T-cell (primary cell): Measurements from ENCODE around the gene CCDC14. TPM values are rescaled to one million over a fixed set of nuclear protein-coding genes. Genes with fewer than 3 reads are reported as not detected.
"Not testable (repeated sequence)": the region's sequence is repeated elsewhere in the genome, so short reads cannot be mapped to it uniquely, and the experiment has no call there.

Experiments used
- ATAC-seq, 4 experiments: fragments of 200-7000 bp in 3 of 4; fragments of 150-1000 bp in 1 of 4; cut with Tn5 transposase; replicated peaks in 1 of 4; 1 replicate in 3 of 4; 2 replicates in 1 of 4; pipeline ENCODE4 v1.10.0; 2021; ENCODE audit warnings: moderate library complexity in 3 of 4, mild to moderate bottlenecking in 2 of 4, moderate number of reproducible peaks in 1 of 4
- CTCF ChIA-PET, 2 donors: fragments of 300-600 bp; sonication (Branson Sonifier 250); formaldehyde crosslinking; loops; one replicate each; lab custom pipeline; 2022; ENCODE audit warnings: antibody characterized with exemption in 2 of 2; lab: Charles Lee
- POLR2A ChIA-PET, 2 donors: fragments of 300-600 bp; sonication (Branson Sonifier 250); formaldehyde crosslinking; loops; one replicate each; lab custom pipeline; 2022; ENCODE audit warnings: antibody characterized with exemption in 2 of 2; lab: Charles Lee
- DNase-seq, 35 experiments: peaks; one replicate each; pipeline versions ENCODE4 v3.0.0 to v3.0.0-alpha.2; 2013 to 2023
- H3K27ac ChIP-seq: one replicate; pipeline ENCODE4 v1.5.1; 2013; ENCODE audit warnings: low read length
- H3K27me3 ChIP-seq, 2 experiments: replicated peaks in 1 of 2; 1 replicate in 1 of 2; 2 replicates in 1 of 2; pipeline versions ENCODE4 v1.6.1 to v1.7.0; 2013; ENCODE audit warnings: low read length in 1 of 2, mixed read lengths in 1 of 2; ENCODE audit not compliant: control insufficient read depth in 2 of 2, insufficient read depth in 2 of 2; ENCODE audit errors: extremely low read depth in 1 of 2
- H3K36me3 ChIP-seq, 2 donors: 1 replicate in 1 of 2; 2 replicates in 1 of 2; pipeline versions ENCODE4 v1.6.1 to v1.7.0; 2013; ENCODE audit warnings: low read length in 1 of 2; ENCODE audit not compliant: control insufficient read depth in 2 of 2, insufficient read depth in 1 of 2; ENCODE audit errors: extremely low read depth in 1 of 2
- H3K4me1 ChIP-seq, 2 experiments: 1 replicate in 1 of 2; 2 replicates in 1 of 2; pipeline versions ENCODE4 v1.6.1 to v1.7.0; 2013; ENCODE audit warnings: low read length in 2 of 2, mixed read lengths in 1 of 2; ENCODE audit not compliant: insufficient read depth in 2 of 2, control insufficient read depth in 1 of 2; ENCODE audit errors: extremely low read depth in 1 of 2
- H3K4me3 ChIP-seq, 2 donors: 1 replicate in 1 of 2; 2 replicates in 1 of 2; pipeline versions ENCODE4 v1.5.1 to v1.7.0; 2013; ENCODE audit warnings: mild to moderate bottlenecking in 2 of 2, low read length in 1 of 2, moderate library complexity in 1 of 2; ENCODE audit not compliant: control insufficient read depth in 1 of 2; ENCODE audit errors: extremely low read depth in 1 of 2
- H3K9me3 ChIP-seq: 2 replicates; pipeline ENCODE4 v1.7.0; 2013
- H3K27ac Mint-ChIP-seq, 2 donors: one replicate each; pipeline ENCODE4 v1.8.0; 2020 to 2021; ENCODE audit warnings: mild to moderate bottlenecking in 2 of 2, mixed read lengths in 2 of 2
- H3K27me3 Mint-ChIP-seq, 2 donors: one replicate each; pipeline ENCODE4 v1.8.0; 2021 to 2022; ENCODE audit warnings: mixed read lengths in 2 of 2
- H3K36me3 Mint-ChIP-seq: one replicate; pipeline ENCODE4 v1.8.0; 2021; ENCODE audit warnings: mixed read lengths
- H3K4me1 Mint-ChIP-seq, 3 donors: one replicate each; pipeline ENCODE4 v1.8.0; 2020 to 2022; ENCODE audit warnings: mixed read lengths in 3 of 3, mild to moderate bottlenecking in 1 of 3
- H3K4me3 Mint-ChIP-seq, 3 donors: one replicate each; pipeline ENCODE4 v1.8.0; 2020 to 2022; ENCODE audit warnings: mild to moderate bottlenecking in 3 of 3, mixed read lengths in 3 of 3, moderate library complexity in 3 of 3
- H3K9me3 Mint-ChIP-seq, 3 donors: one replicate each; pipeline ENCODE4 v1.8.0; 2020 to 2022; ENCODE audit warnings: mixed read lengths in 3 of 3
- WGBS: methylation state at CpG from one replicate; pipeline ENCODE4 v1.1.5; 2013; ENCODE audit warnings: missing lambda C conversion rate; ENCODE audit not compliant: insufficient coverage; 5-methylcytosine and 5-hydroxymethylcytosine counted together
- total RNA-seq, 35 experiments: library from RNA in 6 of 35; stranded (reverse) in 6 of 35; fragments of 120-200 nt in 1 of 35; gene quantifications; one replicate each; pipeline versions ENCODE4 v1.2.1 to v1.2.4 and lab custom pipeline; 2013 to 2026

CCDC14 gene
- total RNA-seq, 5 donors from 2014 or later (not counting 1 experiment from before 2014, with no cell fraction given), result 27.0 to 43.9 (median 28.6) TPM

GRCh38 chr3:123997543-123997942 is 36.5 kb upstream of the CCDC14 start:
- Histone ChIP-seq H3K4me1 (no peaks in the 10 kb centered on the region), H3K36me3 (no peaks in the 10 kb centered on the region), H3K27ac (no peak overlapping the region), H3K27me3 (peaks cover 0 to 5% of the 10 kb centered on the region in 2 experiments), H3K4me3 (no peak overlapping the region), H3K9me3 (no peaks in the 10 kb centered on the region)
- Mint-ChIP-seq H3K9me3 (peaks cover 0 to 7% (median 0%) of the 10 kb centered on the region in 3 donors), H3K4me1 (no peaks in the 10 kb centered on the region), H3K27ac (no peak overlapping the region), H3K4me3 (no peak overlapping the region), H3K27me3 (peaks cover 30 to 31% of the 10 kb centered on the region in 2 donors), H3K36me3 (no peaks in the 10 kb centered on the region)
- no peak for ATAC-seq
- 88% methylated on average over 1 of the region's 2 CpGs for WGBS
- ChIA-PET CTCF (no interaction called here), POLR2A (no interaction called here)
- DNase-seq, result no peak

DNA sequence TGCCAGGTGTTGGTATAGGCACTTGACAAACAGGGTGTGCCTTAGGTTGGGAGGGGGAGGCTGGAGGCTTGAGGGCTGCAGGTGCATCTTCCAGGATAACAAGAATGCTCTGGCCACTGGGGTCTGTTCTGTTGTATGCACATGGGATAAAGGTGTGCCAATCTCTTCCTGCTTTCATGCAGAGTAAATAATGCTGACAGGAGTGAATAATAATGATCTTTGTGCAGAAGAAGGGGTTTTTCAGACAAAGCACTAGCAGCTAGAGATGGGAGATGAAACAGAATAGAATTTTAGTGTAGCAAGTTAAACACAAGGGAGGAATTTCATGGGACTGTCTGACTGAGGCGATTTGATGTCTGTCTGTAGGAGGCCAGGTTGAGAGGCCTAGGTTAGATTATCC is 32.8 kb upstream of the CCDC14 start:
- ChIA-PET CTCF (no interaction called here), POLR2A (no interaction called here)
- H3K27me3 Mint-ChIP-seq, result peaks cover 37% of the 10 kb centered on the region in 2 donors
- WGBS, result no CpG with 5 or more reads among the region's 1 CpG
- H3K36me3 ChIP-seq, result no peaks in the 10 kb centered on the region
- no peaks in the 10 kb centered on the region for H3K9me3 ChIP-seq
- peaks cover 0 to 10% of the 10 kb centered on the region in 2 experiments for H3K27me3 ChIP-seq
- H3K4me3 ChIP-seq, result no peak overlapping the region
- ATAC-seq (no peak), DNase-seq (no peak)
- H3K36me3 Mint-ChIP-seq, result no peaks in the 10 kb centered on the region
- H3K9me3 Mint-ChIP-seq, result peaks cover 0 to 4% (median 0%) of the 10 kb centered on the region in 3 donors
- H3K27ac ChIP-seq, result no peak overlapping the region
- no peak overlapping the region for H3K4me3 Mint-ChIP-seq
- no peaks in the 10 kb centered on the region for H3K4me1 ChIP-seq
- H3K4me1 Mint-ChIP-seq, result peaks cover 0 to 2% (median 0%) of the 10 kb centered on the region in 3 donors
- no peak overlapping the region for H3K27ac Mint-ChIP-seq

DNA sequence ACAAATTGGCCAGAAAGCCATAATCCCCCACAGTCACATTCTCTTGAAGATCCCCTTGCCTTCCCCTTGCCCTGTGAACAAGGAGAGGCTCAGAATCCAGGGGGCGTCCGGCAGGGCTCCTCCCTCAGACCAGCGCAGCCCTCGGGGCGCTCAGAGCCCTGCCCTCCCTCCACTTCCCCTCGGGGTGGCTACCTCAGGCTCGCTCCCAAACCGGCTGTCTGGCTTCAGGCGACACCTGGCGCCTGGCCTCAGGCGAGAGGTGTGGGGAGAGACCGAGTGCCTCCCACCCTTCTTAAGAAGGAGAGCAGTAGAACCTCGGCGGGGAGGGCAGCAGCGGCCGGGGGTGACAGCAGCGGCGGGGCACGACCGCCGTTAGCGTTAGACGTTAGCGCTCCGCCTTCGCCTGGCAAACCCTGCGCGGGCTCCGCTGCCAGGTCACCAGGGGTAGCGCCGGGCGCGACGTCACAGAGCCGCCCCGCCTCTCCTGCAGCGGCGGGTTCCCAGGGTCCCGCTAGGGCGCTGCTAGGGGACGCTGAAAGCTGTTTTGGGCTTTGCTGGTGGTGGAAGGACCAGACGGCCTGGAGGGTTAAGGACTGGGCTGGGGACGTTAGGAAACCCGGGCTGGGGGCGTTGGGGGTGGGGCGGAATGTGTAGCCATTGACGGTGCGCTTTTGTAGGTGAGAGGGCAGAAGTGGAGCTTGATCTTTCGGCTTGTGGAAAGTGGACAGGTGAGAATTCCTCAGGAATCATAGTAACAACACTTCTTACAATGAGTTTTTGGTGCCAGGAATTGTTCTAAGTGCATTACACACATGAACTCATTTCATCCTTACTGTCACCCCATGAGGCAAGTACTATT is 30.9 kb upstream of the CCDC14 start, which contains the start of gene ROPN1:
Gene ROPN1 (minus strand): TSS at position 395 of the 859 bp plus-strand sequence. CDS start 11,643 bp downstream, outside the sequence.
- peaks cover 38 to 42% of the 10 kb centered on the region in 2 donors for H3K27me3 Mint-ChIP-seq
- H3K4me3 ChIP-seq, H3K36me3 ChIP-seq, POLR2A ChIA-PET, CTCF ChIA-PET, H3K4me1 ChIP-seq, H3K4me1 Mint-ChIP-seq, H3K36me3 Mint-ChIP-seq, H3K27ac Mint-ChIP-seq, DNase-seq, H3K27ac ChIP-seq, H3K9me3 ChIP-seq, H3K9me3 Mint-ChIP-seq: not testable (repeated sequence)
- peaks cover 0 to 13% of the 10 kb centered on the region in 2 experiments for H3K27me3 ChIP-seq
- WGBS, result no CpG with 5 or more reads among the region's 49 CpGs
- H3K4me3 Mint-ChIP-seq, result peak within 1 kb of the TSS; percentile 39 to 50 (median 45)
- peak; percentile 91 to 99 (median 94) for ATAC-seq

GRCh38 chr3:123986427-123986826 is 25.4 kb upstream of the CCDC14 start:
- no peaks in the 10 kb centered on the region for H3K4me1 ChIP-seq
- H3K27me3 ChIP-seq, result peaks cover 3 to 16% of the 10 kb centered on the region in 2 experiments
- H3K9me3 Mint-ChIP-seq, result no peaks in the 10 kb centered on the region
- H3K4me1 Mint-ChIP-seq, result no peaks in the 10 kb centered on the region
- H3K9me3 ChIP-seq, result no peaks in the 10 kb centered on the region
- H3K27me3 Mint-ChIP-seq, result peaks cover 58 to 61% of the 10 kb centered on the region in 2 donors
- no peaks in the 10 kb centered on the region for H3K36me3 ChIP-seq
- H3K4me3 ChIP-seq, result no peak overlapping the region
- H3K4me3 Mint-ChIP-seq, result no peak overlapping the region
- no peak overlapping the region for H3K27ac ChIP-seq
- POLR2A ChIA-PET, result no interaction called here
- ATAC-seq (no peak), DNase-seq (no peak)
- CTCF ChIA-PET, result no interaction called here
- WGBS, result 66% methylated on average over 3 of the region's 3 CpGs
- no peak overlapping the region for H3K27ac Mint-ChIP-seq
- no peaks in the 10 kb centered on the region for H3K36me3 Mint-ChIP-seq

DNA sequence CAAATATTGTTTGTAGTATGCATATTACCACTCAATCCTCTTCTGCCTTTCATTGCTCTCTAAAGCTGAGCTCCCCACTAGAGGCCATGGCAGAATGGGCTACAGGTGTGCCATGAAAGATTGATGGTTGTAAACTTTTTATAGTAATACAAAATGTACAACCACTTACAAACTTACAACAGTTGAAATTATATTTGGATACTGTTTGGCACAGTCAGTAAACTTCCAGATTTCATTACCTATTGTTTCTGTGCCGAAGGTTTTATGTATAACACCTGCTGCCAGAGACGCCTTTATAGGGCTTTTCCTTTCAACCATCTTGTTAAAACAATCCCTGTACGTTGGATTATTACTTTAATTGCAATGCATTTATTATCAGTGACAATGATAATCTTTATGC is 23.9 kb upstream of the CCDC14 start:
- no peaks in the 10 kb centered on the region for H3K9me3 Mint-ChIP-seq
- no peak overlapping the region for H3K4me3 ChIP-seq
- DNase-seq (no peak), ATAC-seq (no peak)
- no peaks in the 10 kb centered on the region for H3K9me3 ChIP-seq
- no peak overlapping the region for H3K27ac Mint-ChIP-seq
- H3K27ac ChIP-seq, result no peak overlapping the region
- H3K36me3 ChIP-seq, result no peaks in the 10 kb centered on the region
- H3K27me3 ChIP-seq, result peaks cover 3 to 20% of the 10 kb centered on the region in 2 experiments
- ChIA-PET POLR2A (no interaction called here), CTCF (no interaction called here)
- H3K4me3 Mint-ChIP-seq, result no peak overlapping the region
- peaks cover 0 to 4% (median under 1%) of the 10 kb centered on the region in 3 donors for H3K4me1 Mint-ChIP-seq
- H3K4me1 ChIP-seq, result peaks cover under 1 to 4% of the 10 kb centered on the region in 2 experiments
- no CpG with 5 or more reads among the region's 3 CpGs for WGBS
- peaks cover 54 to 61% of the 10 kb centered on the region in 2 donors for H3K27me3 Mint-ChIP-seq
- H3K36me3 Mint-ChIP-seq, result no peaks in the 10 kb centered on the region

- H3K4me3 ChIP-seq, result no peak overlapping the region
- ChIA-PET POLR2A (no interaction called here), CTCF (no interaction called here)
- peaks cover 3 to 16% of the 10 kb centered on the region in 2 experiments for H3K27me3 ChIP-seq
- no peak overlapping the region for H3K4me3 Mint-ChIP-seq
- ATAC-seq (no peak), DNase-seq (no peak)
- H3K36me3 ChIP-seq, result no peaks in the 10 kb centered on the region
- H3K9me3 ChIP-seq, result no peaks in the 10 kb centered on the region
- H3K4me1 Mint-ChIP-seq, result peaks cover 0 to 6% (median 3%) of the 10 kb centered on the region in 3 donors
- peaks cover 50 to 59% of the 10 kb centered on the region in 2 donors for H3K27me3 Mint-ChIP-seq
- H3K9me3 Mint-ChIP-seq, result no peaks in the 10 kb centered on the region
- H3K4me1 ChIP-seq, result peaks cover 2 to 6% of the 10 kb centered on the region in 2 experiments
- H3K36me3 Mint-ChIP-seq, result no peaks in the 10 kb centered on the region
- no peak overlapping the region for H3K27ac ChIP-seq
- H3K27ac Mint-ChIP-seq, result no peak overlapping the region
- WGBS, result 100% methylated on average over 1 of the region's 1 CpG
Measured at GRCh38 chr3:123984350-123984749, 23.3 kb upstream of the CCDC14 start.
